K562 (cell line): ENCODE data around the gene PFN3. TPM values are rescaled to one million over a fixed set of nuclear protein-coding genes. Genes with fewer than 3 reads are reported as not detected.

Experiments
- CBFB ChIP-seq: sonication (generic); formaldehyde crosslinking; IDR thresholded peaks from 2 replicates; pipeline ENCODE4 v1.4.0; 2020; ENCODE audit warnings: mild to moderate bottlenecking, missing genetic modification reagents
- CHD2 ChIP-seq: IDR thresholded peaks from 2 replicates; pipeline ENCODE4 v1.6.1; 2011; ENCODE audit warnings: low read depth, low read length
- EP300 ChIP-seq: IDR thresholded peaks from 2 replicates; pipeline ENCODE4 v1.6.1; 2012; ENCODE audit warnings: low read length, improper control_type of control experiment
- FOXJ3 ChIP-seq: sonication (generic); formaldehyde crosslinking; IDR thresholded peaks from 2 replicates; pipeline ENCODE4 v1.4.0; 2020; ENCODE audit warnings: mild to moderate bottlenecking, missing genetic modification reagents
- GTF2F1 ChIP-seq: IDR thresholded peaks from 2 replicates; pipeline ENCODE4 v1.6.1; 2011; ENCODE audit warnings: low read depth, low read length, improper control_type of control experiment
- HMGN3 ChIP-seq: IDR thresholded peaks from 2 replicates; pipeline ENCODE4 v1.6.1; 2011; ENCODE audit warnings: borderline replicate concordance, low read depth, mild to moderate bottlenecking, mixed read lengths, low read length; ENCODE audit not compliant: insufficient read length; ENCODE audit errors: extremely low read depth
- IRF9 ChIP-seq: fragments of 450-650 bp; IDR thresholded peaks from 2 replicates; pipeline ENCODE4 v1.6.1; 2016; ENCODE audit warnings: missing biosample characterization, missing genetic modification characterization
- KLF13 ChIP-seq: fragments of 450-650 bp; IDR thresholded peaks from 2 replicates; pipeline ENCODE4 v1.6.1; 2016; ENCODE audit warnings: missing genetic modification characterization, low read depth, mild to moderate bottlenecking, missing compliant biosample characterization, moderate library complexity, borderline replicate concordance
- LCOR ChIP-seq: sonication (generic); formaldehyde crosslinking; IDR thresholded peaks from 2 replicates; pipeline ENCODE4 v1.8.0; 2022; ENCODE audit warnings: mild to moderate bottlenecking, missing genetic modification reagents
- POLR2A ChIP-seq: fragments of 450-650 bp; conservative IDR thresholded peaks from 2 replicates; pipeline ENCODE4 v1.6.1; 2016
- RNF2 ChIP-seq: sonication (generic); IDR thresholded peaks from 2 replicates; pipeline ENCODE4 v1.6.1; 2016
- SREBF2 ChIP-seq: sonication (generic); formaldehyde crosslinking; IDR thresholded peaks from 2 replicates; pipeline ENCODE4 v1.4.0; 2020; ENCODE audit warnings: mild to moderate bottlenecking, missing genetic modification reagents
- SRSF7 ChIP-seq: fragments of 200-400 bp; formaldehyde crosslinking; optimal IDR thresholded peaks from 2 replicates; pipeline ENCODE3; 2017; ENCODE audit warnings: mild to moderate bottlenecking, low read depth, low read length
- TSC22D4 ChIP-seq: fragments of 450-650 bp; IDR thresholded peaks from 2 replicates; pipeline ENCODE4 v1.6.1; 2016; ENCODE audit warnings: missing genetic modification characterization, missing biosample characterization, control low read depth
- XRCC5 ChIP-seq: fragments of 200-400 bp; formaldehyde crosslinking; IDR thresholded peaks from 2 replicates; pipeline ENCODE4 v1.6.1; 2017; ENCODE audit warnings: low read depth, mild to moderate bottlenecking, low read length
- YY1 ChIP-seq, 3 experiments: IDR thresholded peaks; 2 replicates each; pipeline ENCODE4 v1.6.1; 2011; ENCODE audit warnings: low read length in 2 of 3, mild to moderate bottlenecking in 2 of 3, moderate library complexity in 2 of 3, borderline replicate concordance in 1 of 3, control low read depth in 1 of 3, low read depth in 1 of 3; ENCODE audit not compliant: insufficient read depth in 3 of 3, insufficient replicate concordance in 2 of 3, control insufficient read depth in 1 of 3, insufficient read length in 1 of 3; ENCODE audit errors: extremely low read depth in 1 of 3
- ZNF12 ChIP-seq: sonication (generic); formaldehyde crosslinking; IDR thresholded peaks from 2 replicates; pipeline ENCODE4 v1.4.0; 2020; ENCODE audit warnings: mild to moderate bottlenecking, missing genetic modification reagents
- ZNF263 ChIP-seq: sonication (generic); formaldehyde crosslinking; IDR thresholded peaks from 2 replicates; pipeline ENCODE4 v1.8.0; 2022; ENCODE audit warnings: mild to moderate bottlenecking, missing genetic modification reagents, borderline replicate concordance
- ZNF41 ChIP-seq: fragments of 250-450 bp; sonication (Bioruptor Pico); conservative IDR thresholded peaks from 2 replicates; pipeline ENCODE4 v1.4.0; 2020; ENCODE audit warnings: mild to moderate bottlenecking
- ZNF830 ChIP-seq: fragments of 250-450 bp; sonication (Bioruptor Pico); IDR thresholded peaks from 2 replicates; pipeline ENCODE4 v1.5.0; 2021; ENCODE audit warnings: mild to moderate bottlenecking
- polyA plus RNA-seq, 8 experiments: library from polyadenylated mRNA; depleted of rRNA in 4 of 8; stranded (reverse) in 5 of 8; unstranded in 3 of 8; fragments of >200 nt; fragmentation: Nextera tagmentation in 2 of 8; fragmentation: Illumina TruSeq in 1 of 8; extraction: Ambion mirVana in 2 of 8; extraction: Trizol in 1 of 8; gene quantifications; 2 replicates each; pipeline versions ENCODE4 v1.2.1 to v1.2.3, GENCODE V29; 2011 to 2014; ENCODE audit warnings: inconsistent platforms in 1 of 8, missing spikeins in 1 of 8
- total RNA-seq, 7 experiments: library from RNA; depleted of rRNA in 6 of 7; stranded (reverse); fragments of >200 nt in 6 of 7; fragmentation: Illumina TruSeq in 2 of 7; extraction: Trizol in 2 of 7; gene quantifications; 2 replicates each; pipeline versions ENCODE4 v1.2.1 to v1.2.3, GENCODE V29; 2011 to 2021; ENCODE audit warnings: low replicate concordance in 1 of 7
- TF ChIP-seq, protein P1 (sequence below): fragments of 250-450 bp; sonication (Bioruptor Pico); IDR thresholded peaks from 2 replicates; pipeline ENCODE4 v1.4.0; 2020; ENCODE audit warnings: borderline replicate concordance
- TF ChIP-seq, protein P2 (sequence below), 2 experiments: fragments of 450-650 bp; IDR thresholded peaks; 2 replicates each; pipeline ENCODE4 v1.6.1; 2018; ENCODE audit warnings: mild to moderate bottlenecking in 2 of 2, low read depth in 1 of 2; ENCODE audit not compliant: partially characterized antibody in 2 of 2

The PFN3 gene
- total and polyA plus RNA-seq, 9 of the 15 experiments (the other 6 are each of a cell fraction or from before 2014, with no cell fraction given): not detected

DNA sequence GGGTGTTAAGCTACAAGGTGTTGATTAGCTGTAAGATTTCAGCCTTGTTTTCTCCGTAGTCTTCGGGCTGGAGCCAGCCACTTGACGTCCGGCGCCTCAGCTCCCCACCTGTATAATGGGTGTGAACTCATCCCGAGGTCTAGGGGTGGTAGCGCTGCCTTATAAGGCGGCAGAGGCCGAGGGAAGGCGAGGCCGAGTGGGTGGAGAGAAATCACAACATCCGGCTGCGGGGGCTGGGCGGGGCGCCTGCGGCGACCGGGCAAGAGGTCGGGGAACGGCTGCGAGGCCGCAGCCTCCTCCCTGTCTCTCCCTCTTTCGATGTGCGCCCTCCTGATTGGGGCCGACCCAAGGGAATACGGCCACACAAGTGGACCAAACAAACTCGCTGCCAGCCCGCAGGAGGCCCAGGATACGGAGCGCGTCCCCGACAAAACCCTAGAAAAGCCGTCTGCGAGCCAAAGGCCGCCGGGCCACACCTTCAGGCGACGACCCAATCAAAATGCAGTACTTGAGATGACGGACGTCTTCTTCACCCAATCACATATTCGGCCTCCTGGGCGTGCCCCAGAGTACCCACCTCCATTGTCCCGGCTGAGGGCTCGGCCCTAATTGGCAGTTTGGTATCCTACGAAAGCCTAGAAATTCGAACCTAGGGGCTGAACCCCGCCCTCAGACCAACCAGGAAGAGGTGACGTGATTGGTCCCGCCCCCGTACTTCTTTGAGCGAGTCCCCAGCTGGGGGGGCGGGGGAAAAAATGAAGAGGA is 25.5 kb upstream of the PFN3 start (continued):
- no peak for TF ChIP-seq SREBF2 (CRISPR knock-in tag)
- TF ChIP-seq ZNF830 (CRISPR knock-in tag): no peak
- no peak for TF ChIP-seq FOXJ3 (CRISPR knock-in tag)
- TF ChIP-seq XRCC5: 0 out of 2 replicates have a peak, but pooled peaks have one; percentile 61
- TF ChIP-seq TSC22D4 (tag): no peak
- TF ChIP-seq, protein P1, sequence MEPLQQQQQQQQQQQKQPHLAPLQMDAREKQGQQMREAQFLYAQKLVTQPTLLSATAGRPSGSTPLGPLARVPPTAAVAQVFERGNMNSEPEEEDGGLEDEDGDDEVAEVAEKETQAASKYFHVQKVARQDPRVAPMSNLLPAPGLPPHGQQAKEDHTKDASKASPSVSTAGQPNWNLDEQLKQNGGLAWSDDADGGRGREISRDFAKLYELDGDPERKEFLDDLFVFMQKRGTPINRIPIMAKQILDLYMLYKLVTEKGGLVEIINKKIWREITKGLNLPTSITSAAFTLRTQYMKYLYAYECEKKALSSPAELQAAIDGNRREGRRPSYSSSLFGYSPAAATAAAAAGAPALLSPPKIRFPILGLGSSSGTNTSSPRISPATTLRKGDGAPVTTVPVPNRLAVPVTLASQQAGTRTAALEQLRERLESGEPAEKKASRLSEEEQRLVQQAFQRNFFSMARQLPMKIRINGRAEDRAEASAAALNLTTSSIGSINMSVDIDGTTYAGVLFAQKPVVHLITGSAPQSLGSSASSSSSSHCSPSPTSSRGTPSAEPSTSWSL (CRISPR knock-in tag): no peak
- peak; percentile 73; the same call in 1 of the 2 replicates for TF ChIP-seq RNF2
- TF ChIP-seq HMGN3: peak; percentile 92
- TF ChIP-seq GTF2F1: no peak
- TF ChIP-seq ZNF41 (CRISPR knock-in tag): no peak
- peak; percentile 51; the same call in 1 of the 2 replicates for TF ChIP-seq KLF13 (tag)
- TF ChIP-seq SRSF7: no peak
- no peak; the same call in none of the 2 replicates for TF ChIP-seq LCOR (CRISPR knock-in tag)
- peak; percentile 93 for TF ChIP-seq POLR2A
- TF ChIP-seq YY1 (IDR thresholded peaks at IDR 0.05; ENCODE audit: borderline replicate concordance in 1 of 3, control insufficient read depth in 1 of 3, extremely low read depth in 1 of 3, insufficient read depth in 3 of 3, insufficient read length in 1 of 3, insufficient replicate concordance in 2 of 3, low read depth in 1 of 3, low read length in 2 of 3): peak in 2 of 3 experiments; percentile 9 to 25
- 0 out of 2 replicates have a peak, but pooled peaks have one; percentile 17 for TF ChIP-seq EP300
- peak; percentile 89; the same call in 1 of the 2 replicates for TF ChIP-seq ZNF12 (CRISPR knock-in tag)
- TF ChIP-seq CHD2: peak; percentile 80
- TF ChIP-seq, protein P2, sequence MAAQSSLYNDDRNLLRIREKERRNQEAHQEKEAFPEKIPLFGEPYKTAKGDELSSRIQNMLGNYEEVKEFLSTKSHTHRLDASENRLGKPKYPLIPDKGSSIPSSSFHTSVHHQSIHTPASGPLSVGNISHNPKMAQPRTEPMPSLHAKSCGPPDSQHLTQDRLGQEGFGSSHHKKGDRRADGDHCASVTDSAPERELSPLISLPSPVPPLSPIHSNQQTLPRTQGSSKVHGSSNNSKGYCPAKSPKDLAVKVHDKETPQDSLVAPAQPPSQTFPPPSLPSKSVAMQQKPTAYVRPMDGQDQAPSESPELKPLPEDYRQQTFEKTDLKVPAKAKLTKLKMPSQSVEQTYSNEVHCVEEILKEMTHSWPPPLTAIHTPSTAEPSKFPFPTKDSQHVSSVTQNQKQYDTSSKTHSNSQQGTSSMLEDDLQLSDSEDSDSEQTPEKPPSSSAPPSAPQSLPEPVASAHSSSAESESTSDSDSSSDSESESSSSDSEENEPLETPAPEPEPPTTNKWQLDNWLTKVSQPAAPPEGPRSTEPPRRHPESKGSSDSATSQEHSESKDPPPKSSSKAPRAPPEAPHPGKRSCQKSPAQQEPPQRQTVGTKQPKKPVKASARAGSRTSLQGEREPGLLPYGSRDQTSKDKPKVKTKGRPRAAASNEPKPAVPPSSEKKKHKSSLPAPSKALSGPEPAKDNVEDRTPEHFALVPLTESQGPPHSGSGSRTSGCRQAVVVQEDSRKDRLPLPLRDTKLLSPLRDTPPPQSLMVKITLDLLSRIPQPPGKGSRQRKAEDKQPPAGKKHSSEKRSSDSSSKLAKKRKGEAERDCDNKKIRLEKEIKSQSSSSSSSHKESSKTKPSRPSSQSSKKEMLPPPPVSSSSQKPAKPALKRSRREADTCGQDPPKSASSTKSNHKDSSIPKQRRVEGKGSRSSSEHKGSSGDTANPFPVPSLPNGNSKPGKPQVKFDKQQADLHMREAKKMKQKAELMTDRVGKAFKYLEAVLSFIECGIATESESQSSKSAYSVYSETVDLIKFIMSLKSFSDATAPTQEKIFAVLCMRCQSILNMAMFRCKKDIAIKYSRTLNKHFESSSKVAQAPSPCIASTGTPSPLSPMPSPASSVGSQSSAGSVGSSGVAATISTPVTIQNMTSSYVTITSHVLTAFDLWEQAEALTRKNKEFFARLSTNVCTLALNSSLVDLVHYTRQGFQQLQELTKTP (IDR thresholded peaks at IDR 0.05; ENCODE audit: low read depth in 1 of 2, partially characterized antibody in 2 of 2): peak in 1 of 2 experiments; percentile 47
- TF ChIP-seq IRF9 (tag): 0 out of 2 replicates have a peak, but pooled peaks have one; percentile 33
- TF ChIP-seq ZNF263: no peak
- TF ChIP-seq CBFB (CRISPR knock-in tag): peak; percentile 53; the same call in 1 of the 2 replicates
